GM23338 (cell line): ENCODE results near the gene RAB37.

Experiments
- CTCF ChIP-seq, 2 experiments: fragments of 200-600 bp in 1 of 2; sonication (generic) in 1 of 2; conservative IDR thresholded peaks; 2 replicates each; pipeline versions ENCODE4 v1.5.1 to v1.6.1; 2016 to 2017; ENCODE audit warnings: antibody characterized with exemption in 2 of 2, low read depth in 2 of 2, mild to moderate bottlenecking in 2 of 2, moderate library complexity in 1 of 2
- ETS1 ChIP-seq: IDR thresholded peaks from 2 replicates; pipeline ENCODE4 v1.6.1; 2016; ENCODE audit warnings: antibody characterized with exemption
- EZH2 ChIP-seq: fragments of 200-600 bp; sonication (generic); IDR thresholded peaks from one replicate; pipeline ENCODE4 v1.8.0; 2017; ENCODE audit warnings: antibody characterized with exemption, mild to moderate bottlenecking, low read depth; ENCODE audit not compliant: unreplicated experiment

GRCh38 chr17:74704544-74704943 lies 32.5 kb upstream of the RAB37 start:
- no peak for TF ChIP-seq CTCF (conservative IDR thresholded peaks at IDR 0.05; ENCODE audit: low read depth in 2 of 2)
- TF ChIP-seq EZH2: no peak
- TF ChIP-seq ETS1: no peak
